ENCODE measurements around the gene POLG2. TPM values are rescaled to one million over a fixed set of nuclear protein-coding genes. Genes with fewer than 3 reads are reported as not detected.

POLG2 gene
- 12.0 TPM for total RNA-seq
- long read RNA-seq, partial matches to known transcripts: 3 of 17 reads
- long read RNA-seq, other reads (novel, unspliced or antisense): 6 of 17 reads

DNA sequence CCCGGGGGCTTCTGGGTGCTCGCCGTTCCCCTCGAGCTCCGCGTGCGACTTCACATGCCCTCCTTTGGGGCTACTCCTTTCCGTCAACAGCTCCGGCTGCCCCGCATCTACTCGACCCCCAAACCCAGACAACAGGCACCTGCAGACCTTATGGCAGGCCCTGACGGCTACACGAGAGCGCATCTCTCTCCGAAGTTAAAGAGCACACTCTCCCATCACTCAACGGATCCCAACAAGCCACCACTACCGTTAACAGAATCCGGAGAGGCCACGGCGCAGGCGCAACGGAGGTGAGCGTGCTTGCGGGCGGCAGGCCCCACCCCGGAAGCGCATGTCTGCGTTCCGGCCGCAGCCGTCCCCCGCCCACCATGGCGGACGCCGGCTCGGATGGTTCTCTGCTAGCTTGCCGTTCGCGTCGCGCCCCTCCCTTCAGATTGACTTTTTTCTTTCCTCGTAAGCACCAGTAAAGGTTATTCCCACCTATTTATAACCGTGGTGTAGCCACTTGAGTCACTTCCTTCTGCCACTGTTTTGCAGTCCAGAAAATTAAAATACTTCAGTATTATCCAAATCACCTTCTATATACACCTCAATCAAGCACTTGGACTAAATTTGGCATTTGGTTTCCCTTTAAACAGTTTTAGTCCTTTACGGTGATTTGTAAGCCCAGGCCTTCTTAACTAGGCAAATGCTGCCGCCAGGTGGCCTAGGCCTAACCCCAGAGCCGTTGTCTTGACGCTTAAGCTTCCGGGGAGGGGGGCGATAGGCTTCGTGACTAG lies at the start of gene POLG2:
Gene POLG2 (minus strand): TSS at position 269 of the 779 bp plus-strand sequence. CDS start 86 bp downstream, at position 183.
- intact Hi-C loops (cut with DNase I): no loop called here
- peak; percentile 97 for ATAC-seq
- peak within 1 kb of the TSS; percentile 81 for H3K27ac ChIP-seq
- peak; percentile 97 for DNase-seq
- H3K36me3 ChIP-seq: peaks cover 61% of the 10 kb centered on the region
- no peaks in the 10 kb centered on the region for H3K9me3 ChIP-seq
- TF ChIP-seq, protein P1, sequence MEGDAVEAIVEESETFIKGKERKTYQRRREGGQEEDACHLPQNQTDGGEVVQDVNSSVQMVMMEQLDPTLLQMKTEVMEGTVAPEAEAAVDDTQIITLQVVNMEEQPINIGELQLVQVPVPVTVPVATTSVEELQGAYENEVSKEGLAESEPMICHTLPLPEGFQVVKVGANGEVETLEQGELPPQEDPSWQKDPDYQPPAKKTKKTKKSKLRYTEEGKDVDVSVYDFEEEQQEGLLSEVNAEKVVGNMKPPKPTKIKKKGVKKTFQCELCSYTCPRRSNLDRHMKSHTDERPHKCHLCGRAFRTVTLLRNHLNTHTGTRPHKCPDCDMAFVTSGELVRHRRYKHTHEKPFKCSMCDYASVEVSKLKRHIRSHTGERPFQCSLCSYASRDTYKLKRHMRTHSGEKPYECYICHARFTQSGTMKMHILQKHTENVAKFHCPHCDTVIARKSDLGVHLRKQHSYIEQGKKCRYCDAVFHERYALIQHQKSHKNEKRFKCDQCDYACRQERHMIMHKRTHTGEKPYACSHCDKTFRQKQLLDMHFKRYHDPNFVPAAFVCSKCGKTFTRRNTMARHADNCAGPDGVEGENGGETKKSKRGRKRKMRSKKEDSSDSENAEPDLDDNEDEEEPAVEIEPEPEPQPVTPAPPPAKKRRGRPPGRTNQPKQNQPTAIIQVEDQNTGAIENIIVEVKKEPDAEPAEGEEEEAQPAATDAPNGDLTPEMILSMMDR (IDR thresholded peaks at IDR 0.05): peak; percentile 37
- H3K4me3 ChIP-seq: peak within 1 kb of the TSS; percentile 79
- H3K27me3 ChIP-seq (ENCODE audit: low read depth): no peaks in the 10 kb centered on the region
- H3K4me1 ChIP-seq: peaks cover 71% of the 10 kb centered on the region

DNA sequence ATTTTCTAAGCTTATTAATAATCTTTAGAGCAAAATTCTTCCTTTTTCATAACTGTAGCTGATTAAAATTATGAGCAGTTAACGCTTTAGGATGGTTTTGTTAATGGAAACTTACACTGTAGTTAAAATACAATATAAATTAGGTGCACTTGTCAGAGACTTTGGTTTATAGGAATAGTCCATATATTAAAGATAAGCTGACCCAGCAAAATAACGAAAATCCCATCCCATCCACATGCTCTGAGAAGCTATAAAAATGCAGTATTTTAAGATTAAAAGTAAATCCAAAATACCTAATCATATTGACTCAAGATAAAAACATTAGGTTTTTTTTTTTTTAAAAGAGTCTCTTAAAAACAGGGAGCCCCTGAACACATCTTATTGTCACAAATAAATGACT lies 47.9 kb upstream of the POLG2 start:
- no peak overlapping the region for H3K4me3 ChIP-seq
- no peak for ATAC-seq
- TF ChIP-seq, protein P1 (IDR thresholded peaks at IDR 0.05): no peak
- no peaks in the 10 kb centered on the region for H3K27me3 ChIP-seq (ENCODE audit: low read depth)
- H3K4me1 ChIP-seq: no peaks in the 10 kb centered on the region
- no peak overlapping the region for H3K27ac ChIP-seq
- no peak for DNase-seq
- peaks cover 93% of the 10 kb centered on the region for H3K36me3 ChIP-seq
- intact Hi-C loops (cut with DNase I): no loop called here
- no peaks in the 10 kb centered on the region for H3K9me3 ChIP-seq

DNA sequence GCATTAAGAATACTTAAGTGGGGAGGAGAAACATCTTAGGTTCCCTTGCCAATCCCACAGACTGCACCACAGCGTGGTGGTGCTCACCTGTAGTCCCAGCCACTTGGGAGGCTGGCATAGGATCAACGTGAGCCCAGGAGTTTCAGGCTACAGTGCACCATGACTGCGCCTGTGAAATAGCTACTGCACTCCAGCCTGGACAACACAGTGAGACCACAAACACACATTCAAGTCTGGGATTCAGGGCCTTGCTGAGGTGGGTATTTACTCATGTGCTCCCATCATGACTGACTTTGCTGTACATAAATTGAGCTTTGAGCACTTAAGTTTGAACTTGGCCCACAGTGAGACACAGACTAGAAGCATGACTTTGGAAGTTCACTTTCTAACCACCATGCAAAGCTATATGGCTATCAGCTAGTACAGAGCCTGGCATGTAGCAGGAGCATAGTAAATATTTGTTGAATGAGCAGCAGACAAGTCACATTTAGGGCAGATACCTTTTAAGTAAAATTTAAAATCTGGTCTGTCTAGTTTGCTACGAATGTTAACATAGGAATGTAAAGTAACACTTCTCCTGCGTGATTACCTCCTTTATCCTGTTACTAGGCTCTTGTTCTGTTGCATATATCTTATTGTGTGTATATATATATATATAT lies 43.4 kb upstream of the POLG2 start:
- TF ChIP-seq, protein P1 (IDR thresholded peaks at IDR 0.05): no peak
- ATAC-seq (peak in 1 of 2 donors; percentile 17), DNase-seq (no peak)
- Histone ChIP-seq H3K27me3 (ENCODE audit: low read depth) (no peaks in the 10 kb centered on the region), H3K9me3 (no peaks in the 10 kb centered on the region), H3K4me3 (no peak overlapping the region), H3K36me3 (peaks cover 95% of the 10 kb centered on the region), H3K27ac (no peak overlapping the region), H3K4me1 (no peaks in the 10 kb centered on the region)
- intact Hi-C loops (cut with DNase I): no loop called here

DNA sequence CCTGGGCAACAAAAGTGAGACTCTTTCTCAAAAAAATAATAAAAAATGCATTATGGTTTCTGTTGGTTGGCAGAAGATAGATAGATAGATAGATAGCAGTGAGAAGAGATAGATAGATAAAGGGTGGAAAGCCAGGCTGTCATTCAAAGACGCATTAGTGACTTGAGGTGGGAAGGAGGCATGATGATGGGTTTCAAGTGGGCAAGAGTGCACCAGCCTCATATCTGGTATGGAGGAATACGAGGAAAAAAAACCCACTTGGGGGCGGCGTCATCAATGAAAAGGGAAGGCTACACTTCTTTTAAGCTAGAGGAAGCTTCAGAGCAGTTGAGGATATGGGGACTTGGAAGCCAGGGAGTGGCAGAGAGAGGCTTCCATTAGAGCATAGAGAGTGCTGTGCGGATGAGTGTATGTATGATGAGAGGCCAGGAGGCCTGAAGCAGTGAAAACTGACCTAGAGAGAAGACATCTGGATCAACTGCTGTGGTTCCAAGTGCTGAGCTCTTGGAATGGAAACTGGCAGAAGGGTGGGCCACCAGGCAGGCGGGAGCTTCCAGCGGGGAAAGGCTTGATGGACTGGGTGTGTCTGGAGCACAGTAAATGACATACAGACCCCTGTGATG lies 41.8 kb upstream of the POLG2 start:
- H3K36me3 ChIP-seq: peaks cover 95% of the 10 kb centered on the region
- TF ChIP-seq, protein P1 (IDR thresholded peaks at IDR 0.05): no peak
- DNase-seq: no peak
- H3K4me1 ChIP-seq: no peaks in the 10 kb centered on the region
- H3K4me3 ChIP-seq: no peak overlapping the region
- intact Hi-C loops (cut with DNase I): no loop called here
- H3K27me3 ChIP-seq (ENCODE audit: low read depth): no peaks in the 10 kb centered on the region
- no peaks in the 10 kb centered on the region for H3K9me3 ChIP-seq
- H3K27ac ChIP-seq: no peak overlapping the region
- peak in 1 of 2 donors; percentile 61 for ATAC-seq

DNA sequence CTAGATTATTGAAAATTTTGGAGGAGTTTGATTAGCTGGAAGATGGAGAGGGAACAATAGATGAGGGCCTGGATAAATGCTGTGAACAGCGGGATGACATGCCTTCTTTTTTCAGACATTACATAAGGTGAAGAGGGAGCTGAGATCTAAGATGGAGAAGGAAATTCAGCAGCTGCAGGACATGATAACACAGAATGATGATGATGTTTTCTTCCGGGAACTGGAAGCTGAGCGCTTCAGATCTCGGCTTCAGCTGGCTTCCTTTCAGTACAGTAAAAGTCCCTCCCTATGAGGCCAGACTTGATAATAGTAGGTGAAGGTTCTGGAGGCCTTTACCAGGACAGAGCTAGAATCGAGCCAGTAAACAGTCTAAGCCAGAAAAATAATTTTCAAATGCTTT lies 40.6 kb upstream of the POLG2 start:
- intact Hi-C loops (cut with DNase I): no loop called here
- Histone ChIP-seq H3K9me3 (no peaks in the 10 kb centered on the region), H3K36me3 (peaks cover 96% of the 10 kb centered on the region), H3K27me3 (ENCODE audit: low read depth) (no peaks in the 10 kb centered on the region), H3K4me1 (no peaks in the 10 kb centered on the region), H3K27ac (no peak overlapping the region), H3K4me3 (no peak overlapping the region)
- TF ChIP-seq, protein P1 (IDR thresholded peaks at IDR 0.05): no peak
- DNase-seq (no peak), ATAC-seq (no peak)
